ENCODE results near the gene KRT31.

GRCh38 chr17:41428591-41429291 lies 31.3 kb upstream of the KRT31 start:
- TF ChIP-seq CTCF (IDR thresholded peaks at IDR 0.05) (no peak), POLR2A (IDR thresholded peaks at IDR 0.05) (no peak)
